ACC112 (cell line): Measurements from ENCODE around the gene ZNF320.
A peak's percentile ranks its signal among the peaks of the same experiment; 100 is the strongest.
"Not testable (repeated sequence)": the region's sequence is repeated elsewhere in the genome, so short reads cannot be mapped to it uniquely, and the experiment has no call there.

Source experiments
- H2AFZ ChIP-seq: fragments of 200-600 bp; sonication (generic); one replicate; pipeline ENCODE4 v1.6.0; 2017; ENCODE audit warnings: antibody characterized with exemption, low read length; ENCODE audit not compliant: unreplicated experiment
- H3K27ac ChIP-seq: fragments of 200-600 bp; sonication (generic); 2 replicates; pipeline ENCODE4 v1.5.1; 2014; ENCODE audit warnings: low read depth, mild to moderate bottlenecking, antibody characterized with exemption, low read length, moderate library complexity
- H3K27me3 ChIP-seq: fragments of 200-600 bp; sonication (generic); 2 replicates; pipeline ENCODE4 v1.6.1; 2014; ENCODE audit warnings: mild to moderate bottlenecking, antibody characterized with exemption, low read length, moderate library complexity, mixed read lengths; ENCODE audit not compliant: insufficient read depth
- H3K36me3 ChIP-seq: fragments of 200-600 bp; sonication (generic); 2 replicates; pipeline ENCODE4 v1.6.1; 2016; ENCODE audit warnings: mild to moderate bottlenecking, antibody characterized with exemption, low read length, moderate library complexity, mixed read lengths; ENCODE audit not compliant: insufficient read depth
- H3K4me1 ChIP-seq: fragments of 200-600 bp; sonication (generic); one replicate; pipeline ENCODE4 v1.6.1; 2016; ENCODE audit warnings: low read length, mixed read lengths; ENCODE audit not compliant: insufficient read depth, unreplicated experiment, control insufficient read depth
- H3K4me3 ChIP-seq: fragments of 200-600 bp; sonication (generic); 2 replicates; pipeline ENCODE4 v1.5.1; 2014; ENCODE audit warnings: mild to moderate bottlenecking, low read depth, low read length
- H3K79me2 ChIP-seq: fragments of 200-600 bp; sonication (generic); one replicate; pipeline ENCODE4 v1.6.0; 2016; ENCODE audit warnings: low read length; ENCODE audit not compliant: control insufficient read depth, unreplicated experiment, insufficient read depth

Gene ZNF320

DNA sequence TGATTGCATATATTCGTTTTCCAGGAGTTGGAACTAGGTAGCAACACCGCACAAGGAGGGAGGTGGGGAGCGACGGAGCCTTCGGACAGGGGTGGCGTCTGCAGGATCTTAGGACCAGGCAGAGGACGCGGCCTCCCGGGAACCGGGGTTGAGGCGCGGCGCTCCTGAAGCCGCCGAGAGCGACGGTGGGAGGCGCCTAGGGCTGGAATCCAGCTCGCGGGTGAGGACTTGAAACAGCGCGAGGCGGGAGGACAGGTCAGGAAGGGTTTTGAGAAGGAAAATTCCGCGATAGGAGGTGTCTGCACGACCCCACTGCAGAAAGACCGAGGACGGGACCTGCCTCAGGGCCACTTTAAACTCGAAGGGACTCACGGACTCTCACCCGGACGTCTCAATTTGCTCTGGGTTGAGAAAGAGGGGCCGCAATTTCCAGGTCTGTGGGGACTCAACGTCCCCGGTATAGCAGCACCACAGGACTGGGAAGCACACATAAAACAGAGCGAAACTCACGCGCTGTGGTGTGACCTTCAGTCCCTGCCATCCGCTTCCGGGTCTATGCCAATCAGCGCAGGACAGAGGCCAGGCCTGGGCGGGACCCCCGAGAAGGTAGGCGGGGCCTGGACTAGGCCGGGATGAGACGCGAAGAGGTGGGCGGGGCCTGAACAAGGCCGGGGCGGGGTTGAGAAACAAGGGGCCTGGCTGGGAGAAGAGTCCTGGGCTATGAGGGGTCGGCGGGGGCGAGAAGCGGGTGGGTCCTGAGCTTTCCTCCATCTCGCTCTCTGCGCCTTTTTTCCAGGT, at the start of gene ZNF320:
TSS of gene ZNF320 (minus strand) at position 498 of the 798 bp plus-strand sequence. CDS start 7,380 bp downstream, outside the sequence.
- Histone ChIP-seq H3K4me3 (peak within 1 kb of the TSS; percentile 93), H3K4me1 (no peaks in the 10 kb centered on the region), H3K36me3 (peaks cover 5% of the 10 kb centered on the region; the same call in 1 of the 2 replicates), H2AFZ (peak within 1 kb of the TSS; percentile 91), H3K27ac (peak within 1 kb of the TSS; percentile 72), H3K27me3 (no peaks in the 10 kb centered on the region), H3K79me2 (peaks cover 18% of the 10 kb centered on the region)

DNA sequence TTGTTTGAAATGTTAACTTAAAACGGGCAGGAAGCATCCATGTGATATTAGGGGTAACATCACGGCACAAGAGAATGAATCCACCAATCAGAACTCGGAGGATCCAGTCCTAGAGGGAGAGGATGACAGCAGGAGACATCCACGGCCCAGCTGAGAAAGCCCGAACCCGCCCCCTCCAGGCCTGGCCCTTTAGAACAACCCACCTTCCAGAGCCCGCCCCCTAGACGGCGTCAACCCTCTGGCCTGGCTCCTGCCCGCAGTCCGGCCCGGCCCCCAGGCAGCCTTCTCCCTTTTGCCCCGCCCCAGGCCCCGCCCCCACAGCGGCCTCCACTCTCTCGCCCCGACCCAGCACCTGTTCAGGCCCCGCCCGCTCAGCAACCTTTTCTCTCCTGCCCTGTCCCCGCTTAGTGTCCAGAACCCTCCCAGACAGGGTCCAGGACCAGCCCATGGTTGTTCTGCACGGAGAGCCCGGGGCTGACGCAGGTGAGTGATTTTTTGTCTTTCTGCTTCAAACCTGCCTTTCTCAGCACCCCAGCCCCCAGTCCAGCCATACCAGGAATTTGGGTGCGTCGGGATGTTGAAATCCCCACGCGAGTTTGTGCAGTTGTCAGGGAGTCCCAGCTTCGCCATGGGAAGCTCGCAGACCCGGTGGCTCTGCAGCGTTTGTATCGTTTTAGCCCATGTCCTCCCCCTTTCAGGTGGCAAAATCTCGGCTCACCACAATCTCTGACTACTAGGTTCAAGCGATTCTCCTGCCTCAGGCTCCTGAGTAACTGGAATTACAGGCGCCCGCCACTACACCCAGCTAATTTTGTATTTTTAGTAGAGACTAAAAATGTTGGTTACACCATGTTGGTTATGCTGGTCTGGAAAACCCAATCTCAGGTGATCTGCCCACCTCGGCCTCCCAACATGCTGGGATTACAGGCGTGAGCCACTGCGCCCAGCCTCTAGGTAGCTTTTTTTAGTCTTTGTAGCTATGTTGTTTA, 49.2 kb upstream of the ZNF320 start:
- Histone ChIP-seq H2AFZ (no peak overlapping the region), H3K4me3 (no peak overlapping the region)

DNA sequence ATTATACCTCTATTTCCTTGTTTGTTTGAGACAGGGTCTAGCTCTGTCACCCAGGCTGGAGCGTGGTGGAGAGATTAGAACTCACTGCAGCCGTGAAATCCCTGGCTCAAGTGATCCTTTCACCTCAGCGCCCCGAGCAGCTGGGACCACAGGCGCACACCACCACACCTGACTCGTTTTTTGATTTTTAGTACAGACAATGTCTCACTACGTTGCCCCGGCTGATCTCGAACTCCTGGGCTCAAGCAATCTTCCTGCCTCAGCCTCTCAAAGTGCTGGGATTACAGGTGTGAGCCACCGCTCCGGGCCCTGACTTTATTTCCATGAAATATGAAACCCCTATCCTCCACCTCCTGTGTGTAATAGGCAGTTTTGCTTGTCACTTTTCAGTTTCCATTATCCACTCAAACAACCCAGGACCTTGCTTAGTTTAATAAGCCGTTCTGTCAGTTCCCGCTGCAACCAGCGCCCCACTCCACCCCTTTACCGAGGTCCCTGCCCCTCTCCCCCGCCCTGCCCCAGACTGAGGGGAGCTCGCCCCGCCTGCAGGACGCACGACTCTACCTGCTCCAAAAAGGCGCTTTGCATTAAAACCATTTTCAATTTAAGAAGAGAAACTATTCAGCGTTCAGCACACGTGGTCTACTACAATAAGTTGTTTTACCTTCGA, 48.4 kb upstream of the ZNF320 start:
- H3K36me3 ChIP-seq: peaks cover 8% of the 10 kb centered on the region

More for the DNA sequence above, 49.2 kb upstream of the ZNF320 start:
- Histone ChIP-seq H3K27ac (no peak overlapping the region), H3K4me1 (no peaks in the 10 kb centered on the region), H3K27me3 (no peaks in the 10 kb centered on the region), H3K79me2 (no peaks in the 10 kb centered on the region), H3K36me3 (peaks cover 15% of the 10 kb centered on the region)

GRCh38 chr19:52944703-52945493, 47.5 kb upstream of the ZNF320 start:
- not testable (repeated sequence) for H3K4me3 ChIP-seq, H3K27ac ChIP-seq, H3K27me3 ChIP-seq, H2AFZ ChIP-seq, H3K4me1 ChIP-seq, H3K79me2 ChIP-seq, H3K36me3 ChIP-seq

More for the DNA sequence above, 48.4 kb upstream of the ZNF320 start:
- no peaks in the 10 kb centered on the region for H3K4me1 ChIP-seq
- H3K4me3 ChIP-seq: no peak overlapping the region
- H3K27ac ChIP-seq: no peak overlapping the region
- H3K27me3 ChIP-seq: no peaks in the 10 kb centered on the region
- no peaks in the 10 kb centered on the region for H3K79me2 ChIP-seq
- H2AFZ ChIP-seq: no peak overlapping the region

- no peak overlapping the region for H3K27ac ChIP-seq
- no peak overlapping the region for H2AFZ ChIP-seq
- H3K4me3 ChIP-seq: no peak overlapping the region
- H3K79me2 ChIP-seq: no peaks in the 10 kb centered on the region
- no peaks in the 10 kb centered on the region for H3K36me3 ChIP-seq
- no peaks in the 10 kb centered on the region for H3K27me3 ChIP-seq
- H3K4me1 ChIP-seq: no peaks in the 10 kb centered on the region
Measured at GRCh38 chr19:52943884-52944643, 46.6 kb upstream of the ZNF320 start.

DNA sequence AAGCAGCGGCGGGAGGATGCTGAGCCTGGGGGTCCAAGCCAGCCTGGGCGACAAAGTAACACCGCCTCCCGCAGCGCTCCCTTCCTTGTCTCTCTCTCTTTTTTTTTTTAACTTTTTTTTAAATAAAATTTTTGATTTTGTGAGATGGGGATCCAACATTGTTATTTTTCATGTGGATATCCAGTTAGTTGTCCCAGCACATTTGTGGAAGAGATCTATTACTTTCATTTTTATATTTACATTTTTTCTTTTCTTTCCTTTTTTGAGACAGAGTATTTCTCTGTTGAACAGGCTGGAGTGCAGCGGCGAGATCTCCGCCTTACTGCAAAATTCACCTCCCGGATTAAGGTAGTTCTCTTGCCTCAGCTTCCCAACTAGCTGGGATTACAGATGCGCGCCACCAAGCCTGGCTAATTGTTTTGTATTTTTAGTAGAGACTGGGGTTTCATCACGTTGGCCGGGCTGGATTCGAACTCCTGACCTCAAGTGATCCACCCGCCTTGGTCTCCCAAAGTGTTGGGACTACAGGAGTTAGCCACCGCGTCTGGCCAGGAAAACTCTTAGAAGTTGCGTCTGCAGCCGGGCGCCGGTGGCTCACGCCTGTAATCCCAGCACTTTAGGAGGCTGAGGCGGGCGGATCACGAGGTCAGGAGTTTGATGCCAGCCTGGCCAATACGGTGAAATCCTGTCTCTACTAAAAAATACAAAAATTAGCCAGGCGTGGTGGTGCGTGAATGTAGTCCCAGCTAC, 45.9 kb upstream of the ZNF320 start:
- no peak overlapping the region for H3K27ac ChIP-seq
- no peaks in the 10 kb centered on the region for H3K4me1 ChIP-seq
- H3K27me3 ChIP-seq: no peaks in the 10 kb centered on the region
- H2AFZ ChIP-seq: peak overlapping the region; percentile 64
- H3K36me3 ChIP-seq: no peaks in the 10 kb centered on the region
- no peaks in the 10 kb centered on the region for H3K79me2 ChIP-seq
- peak overlapping the region; percentile 95 for H3K4me3 ChIP-seq

GRCh38 chr19:52942386-52943133, 45.1 kb upstream of the ZNF320 start:
- Histone ChIP-seq H3K79me2 (no peaks in the 10 kb centered on the region), H3K27ac (peak overlapping the region; percentile 50), H2AFZ (peak overlapping the region; percentile 95), H3K4me1 (no peaks in the 10 kb centered on the region), H3K36me3 (no peaks in the 10 kb centered on the region), H3K4me3 (peak overlapping the region; percentile 95), H3K27me3 (no peaks in the 10 kb centered on the region)

- no peaks in the 10 kb centered on the region for H3K36me3 ChIP-seq
- H3K4me1 ChIP-seq: no peaks in the 10 kb centered on the region
- peak overlapping the region; percentile 95 for H2AFZ ChIP-seq
- H3K27ac ChIP-seq: peak overlapping the region; percentile 50
- H3K4me3 ChIP-seq: peak overlapping the region; percentile 95
- no peaks in the 10 kb centered on the region for H3K27me3 ChIP-seq
- H3K79me2 ChIP-seq: no peaks in the 10 kb centered on the region
Measured at GRCh38 chr19:52941941-52942385, 44.5 kb upstream of the ZNF320 start.
